H1 (cell line): ENCODE results near the gene EPHB1. TPM values are rescaled to one million over a fixed set of nuclear protein-coding genes. Genes with fewer than 3 reads are reported as not detected.

ENCODE experiments used
- CTCF ChIA-PET: fragments of 300-600 bp; sonication (Branson Sonifier 250); formaldehyde crosslinking; loops from one replicate; lab custom pipeline; 2021; ENCODE audit not compliant: partially characterized antibody; lab: Charles Lee
- POLR2A ChIA-PET: fragments of 300-600 bp; sonication (Branson Sonifier 250); formaldehyde crosslinking; loops from one replicate; lab custom pipeline; 2021; ENCODE audit warnings: inconsistent platforms; ENCODE audit not compliant: partially characterized antibody; lab: Charles Lee
- DNase-seq, 2 experiments: peaks; one replicate each; pipeline versions ENCODE4 v3.0.0 to v3.0.0-alpha.2; 2010 to 2022; ENCODE audit warnings: low spot score in 2 of 2, low read depth in 1 of 2, mixed read lengths in 1 of 2
- FAIRE-seq: peaks from 2 replicates; lab custom pipeline; 2011; peaks lifted over from hg19 to GRCh38; lab: Jason Lieb, UNC
- H2AFZ ChIP-seq: 2 replicates; pipeline ENCODE4 v1.8.1; 2012; ENCODE audit warnings: low read length, inconsistent platforms
- H2AK5ac ChIP-seq: 2 replicates; pipeline ENCODE4 v1.6.1; 2013; ENCODE audit warnings: low read depth, low read length
- H2BK120ac ChIP-seq: replicated peaks from 2 replicates; pipeline ENCODE3; 2013; ENCODE audit warnings: low read depth, low read length, inconsistent platforms
- H2BK12ac ChIP-seq: 2 replicates; pipeline ENCODE4 v1.6.1; 2013; ENCODE audit warnings: low read depth, low read length
- H2BK15ac ChIP-seq: 2 replicates; pipeline ENCODE4 v1.6.1; 2013; ENCODE audit warnings: low read length
- H2BK20ac ChIP-seq: 2 replicates; pipeline ENCODE4 v1.6.1; 2013; ENCODE audit warnings: low read length
- H2BK5ac ChIP-seq: 2 replicates; pipeline ENCODE4 v1.6.1; 2013; ENCODE audit warnings: low read depth, low read length
- H3K14ac ChIP-seq: 2 replicates; pipeline ENCODE4 v1.6.1; 2013; ENCODE audit warnings: inconsistent platforms; ENCODE audit not compliant: insufficient read length
- H3K18ac ChIP-seq: 2 replicates; pipeline ENCODE4 v1.6.1; 2013; ENCODE audit warnings: low read length; ENCODE audit errors: extremely low read depth
- H3K23ac ChIP-seq: 2 replicates; pipeline ENCODE4 v1.6.1; 2013; ENCODE audit warnings: inconsistent platforms; ENCODE audit not compliant: insufficient read length
- H3K23me2 ChIP-seq: 2 replicates; pipeline ENCODE4 v1.6.1; 2013; ENCODE audit warnings: low read depth, low read length
- H3K27ac ChIP-seq: 2 replicates; pipeline ENCODE4 v1.6.1; 2011; ENCODE audit warnings: low read depth, low read length, inconsistent platforms
- H3K27me3 ChIP-seq, 4 experiments: replicated peaks in 1 of 4; 1 replicate in 1 of 4; 2 replicates in 3 of 4; pipeline versions ENCODE4 v1.6.1 to v1.8.1; 2011 to 2013; ENCODE audit warnings: low read length in 3 of 4, mild to moderate bottlenecking in 3 of 4, inconsistent platforms in 2 of 4, mixed read lengths in 2 of 4, moderate library complexity in 1 of 4; ENCODE audit not compliant: control insufficient read depth in 3 of 4, insufficient read depth in 3 of 4; ENCODE audit errors: extremely low read depth in 1 of 4
- H3K36me3 ChIP-seq, 4 experiments: 2 replicates each; pipeline versions ENCODE4 v1.6.1 to v1.8.1; 2011 to 2013; ENCODE audit warnings: mild to moderate bottlenecking in 4 of 4, low read length in 3 of 4, moderate library complexity in 2 of 4, control low read depth in 1 of 4, inconsistent platforms in 1 of 4; ENCODE audit not compliant: insufficient read depth in 4 of 4, control insufficient read depth in 2 of 4
- H3K4ac ChIP-seq: replicated peaks from 2 replicates; pipeline ENCODE3; 2013; ENCODE audit warnings: low read length, low read depth, mixed read lengths, inconsistent platforms; ENCODE audit not compliant: insufficient read length
- H3K4me1 ChIP-seq, 4 experiments: replicated peaks in 1 of 4; 1 replicate in 1 of 4; 2 replicates in 3 of 4; pipeline versions ENCODE4 v1.6.1 to v1.8.1; 2011 to 2013; ENCODE audit warnings: low read length in 3 of 4, inconsistent platforms in 2 of 4, mixed read lengths in 1 of 4; ENCODE audit not compliant: insufficient read depth in 4 of 4, control insufficient read depth in 3 of 4
- H3K4me2 ChIP-seq, 2 experiments: 2 replicates each; pipeline versions ENCODE4 v1.6.1 to v1.8.1; 2011 to 2013; ENCODE audit warnings: low read depth in 2 of 2, low read length in 2 of 2, control low read depth in 1 of 2, inconsistent platforms in 1 of 2, mild to moderate bottlenecking in 1 of 2; ENCODE audit not compliant: insufficient read depth in 1 of 2
- H3K4me3 ChIP-seq, 4 experiments: fragments of 200-600, 300-600 bp in 1 of 4; sonication (generic), shearing (Covaris generic), sonication (Bioruptor Twin) in 1 of 4; 2 replicates each; pipeline versions ENCODE4 v1.5.1 to v1.8.1; 2011 to 2016; ENCODE audit warnings: low read length in 4 of 4, low read depth in 3 of 4, control low read depth in 2 of 4, inconsistent platforms in 2 of 4, mild to moderate bottlenecking in 2 of 4, mixed read lengths in 1 of 4, moderate library complexity in 1 of 4; ENCODE audit not compliant: insufficient read depth in 2 of 4; ENCODE audit errors: extremely low read depth in 1 of 4
- H3K56ac ChIP-seq: replicated peaks from 2 replicates; pipeline ENCODE3; 2013; ENCODE audit warnings: low read depth, mild to moderate bottlenecking, mixed read lengths, low read length, inconsistent platforms; ENCODE audit not compliant: insufficient read length
- H3K79me1 ChIP-seq: 2 replicates; pipeline ENCODE4 v1.6.1; 2013; ENCODE audit warnings: low read depth, low read length, control low read depth
- H3K79me2 ChIP-seq, 2 experiments: 2 replicates each; pipeline versions ENCODE4 v1.6.1 to v1.8.1; 2012 to 2013; ENCODE audit warnings: low read length in 2 of 2, mild to moderate bottlenecking in 2 of 2, inconsistent platforms in 1 of 2; ENCODE audit not compliant: insufficient read depth in 2 of 2, control insufficient read depth in 1 of 2
- H3K9ac ChIP-seq, 4 experiments: replicated peaks in 1 of 4; 1 replicate in 1 of 4; 2 replicates in 3 of 4; pipeline versions ENCODE4 v1.6.1 to v1.8.1; 2011 to 2013; ENCODE audit warnings: low read depth in 3 of 4, low read length in 3 of 4, control low read depth in 2 of 4, mild to moderate bottlenecking in 2 of 4, moderate library complexity in 2 of 4, inconsistent platforms in 1 of 4; ENCODE audit errors: extremely low read depth in 1 of 4
- H3K9me3 ChIP-seq, 2 experiments: 2 replicates each; pipeline versions ENCODE4 v1.6.1 to v1.8.1; 2012 to 2013; ENCODE audit warnings: mild to moderate bottlenecking in 2 of 2, moderate library complexity in 2 of 2, control low read depth in 1 of 2, inconsistent platforms in 1 of 2, low read depth in 1 of 2, low read length in 1 of 2, mixed read lengths in 1 of 2; ENCODE audit not compliant: insufficient read depth in 2 of 2
- H4K20me1 ChIP-seq, 2 experiments: replicated peaks in 1 of 2; 2 replicates each; pipeline versions ENCODE3 to v1.8.1; 2011 to 2013; ENCODE audit warnings: inconsistent platforms in 2 of 2, low read length in 2 of 2, mild to moderate bottlenecking in 1 of 2; ENCODE audit not compliant: insufficient read depth in 2 of 2, control insufficient read depth in 1 of 2
- H4K5ac ChIP-seq: 2 replicates; pipeline ENCODE4 v1.6.1; 2013; ENCODE audit warnings: low read length, low read depth, mixed read lengths, inconsistent platforms; ENCODE audit not compliant: insufficient read length
- H4K8ac ChIP-seq: 2 replicates; pipeline ENCODE4 v1.8.0; 2013; ENCODE audit warnings: mild to moderate bottlenecking, moderate library complexity, low read length, inconsistent platforms; ENCODE audit not compliant: insufficient read depth; ENCODE audit errors: extremely low read depth
- H4K91ac ChIP-seq: replicated peaks from 2 replicates; pipeline ENCODE3; 2013; ENCODE audit warnings: low read length, mixed read lengths, inconsistent platforms; ENCODE audit not compliant: insufficient read length
- FOSL1 ChIP-seq: IDR thresholded peaks from 2 replicates; pipeline ENCODE4 v1.6.1; 2011; ENCODE audit warnings: mild to moderate bottlenecking, low read depth, low read length, moderate library complexity; ENCODE audit not compliant: insufficient read depth
- GABPA ChIP-seq: IDR thresholded peaks from 2 replicates; pipeline ENCODE4 v1.6.1; 2011; ENCODE audit warnings: mild to moderate bottlenecking, low read length, moderate library complexity, borderline replicate concordance; ENCODE audit not compliant: insufficient read depth
- HDAC6 ChIP-seq: IDR thresholded peaks from one replicate; pipeline ENCODE4 v1.7.1; 2012; ENCODE audit warnings: low read depth, mild to moderate bottlenecking, inconsistent platforms, low read length, moderate library complexity
- JUND ChIP-seq: IDR thresholded peaks from 2 replicates; pipeline ENCODE4 v1.6.1; 2011; ENCODE audit warnings: mild to moderate bottlenecking, improper control_type of control experiment, low read length
- KDM1A ChIP-seq: fragments of 200-600, 300-600 bp; sonication (generic); IDR thresholded peaks from 2 replicates; pipeline ENCODE4 v1.7.1; 2016; ENCODE audit warnings: mild to moderate bottlenecking, low read length, borderline replicate concordance
- PHF8 ChIP-seq: fragments of 200-600 bp; sonication (generic); conservative IDR thresholded peaks from 2 replicates; pipeline ENCODE4 v1.7.1; 2012; ENCODE audit warnings: low read depth, mild to moderate bottlenecking, inconsistent platforms, low read length, moderate library complexity
- POLR2A ChIP-seq, 2 experiments: IDR thresholded peaks; 1 replicate in 1 of 2; 2 replicates in 1 of 2; pipeline ENCODE4 v1.6.1; 2011; ENCODE audit warnings: low read depth in 2 of 2, low read length in 2 of 2, mild to moderate bottlenecking in 2 of 2; ENCODE audit errors: control extremely low read depth in 1 of 2
- RAD21 ChIP-seq, 2 experiments: IDR thresholded peaks in 1 of 2; conservative IDR thresholded peaks in 1 of 2; 2 replicates each; pipeline ENCODE4 v1.6.1; 2011; ENCODE audit warnings: low read depth in 2 of 2, low read length in 2 of 2, improper control_type of control experiment in 1 of 2, inconsistent platforms in 1 of 2, mild to moderate bottlenecking in 1 of 2, moderate library complexity in 1 of 2
- RBBP5 ChIP-seq: IDR thresholded peaks from 2 replicates; pipeline ENCODE4 v1.7.1; 2012; ENCODE audit warnings: low read depth, mild to moderate bottlenecking, inconsistent platforms, low read length, moderate library complexity, borderline replicate concordance
- SIRT6 ChIP-seq: IDR thresholded peaks from one replicate; pipeline ENCODE4 v1.7.1; 2012; ENCODE audit warnings: low read length, inconsistent platforms
- WGBS, 2 experiments: shearing (Covaris generic) in 1 of 2; methylation state at CpG; one replicate each; pipeline versions ENCODE4 v1.1.6 to v1.1.7; 2013 to 2015; ENCODE audit warnings: low lambda C conversion rate in 2 of 2, mixed read lengths in 2 of 2, inconsistent platforms in 1 of 2, low coverage in 1 of 2, missing lambda C conversion rate in 1 of 2; ENCODE audit not compliant: insufficient replicate concordance in 2 of 2, insufficient coverage in 1 of 2, insufficient read length in 1 of 2; ENCODE audit errors: extremely low coverage in 1 of 2, missing lambda C conversion rate in 1 of 2; 5-methylcytosine and 5-hydroxymethylcytosine counted together
- polyA plus RNA-seq, 7 experiments: library from polyadenylated mRNA; depleted of rRNA in 3 of 7; stranded (reverse) in 5 of 7; unstranded in 2 of 7; fragments of >200 nt in 5 of 7; fragments of 200-250 nt in 2 of 7; gene quantifications; 1 replicate in 5 of 7; 2 replicates in 1 of 7; 4 replicates in 1 of 7; pipeline versions ENCODE4 v1.2.1 to v1.2.3, GENCODE V29; 2011 to 2013; ENCODE audit warnings: missing spikeins in 2 of 7, mixed read lengths in 2 of 7
- total RNA-seq: library from RNA; stranded (reverse); fragmentation: NEBNext Ultra II Directional; extraction: Animal tissue kit (Norgen Biotek cat#: 25700); gene quantifications from 2 replicates; pipeline ENCODE4 v1.2.1, GENCODE V29; 2021
- TF ChIP-seq, protein P1 (sequence below): IDR thresholded peaks from 2 replicates; pipeline ENCODE4 v1.6.1; 2012; ENCODE audit warnings: low read length, inconsistent platforms

Gene EPHB1
- total and polyA plus RNA-seq, 2 of the 8 experiments (the other 6 are each of a cell fraction or from before 2014, with no cell fraction given) = 3.5 to 5.9 TPM

- no peak overlapping the region; a peak in 1 of 4 replicates for H3K4me2 ChIP-seq
- H3K23ac ChIP-seq = no peak overlapping the region
- H3K79me1 ChIP-seq = no peaks in the 10 kb centered on the region; the same call in 1 of the 2 replicates
- POLR2A ChIA-PET = interaction anchor here (1.2 kb wide), 1 partner anchor 16 kb away, joined by 3 read pairs; no protein-coding TSS in a partner anchor
- H2BK20ac ChIP-seq = no peak overlapping the region
- DNase-seq = no peak
- no peak overlapping the region for H2AK5ac ChIP-seq
- no peaks in the 10 kb centered on the region for H4K20me1 ChIP-seq
- no peaks in the 10 kb centered on the region for H3K27me3 ChIP-seq
- WGBS, 2 experiments = 94% methylated on average over 1 of the region's 1 CpG; no CpG with 5 or more reads in 1 of the 2 experiments
- CTCF ChIA-PET = interaction anchor here (0.7 to 8.8 kb wide), 4 partner anchors 13 to 694 kb away, joined by 3 to 61 read pairs (median 5); partner anchors contain the start of gene EPHB1
- no peak overlapping the region for H3K56ac ChIP-seq
- H3K79me2 ChIP-seq = no peaks in the 10 kb centered on the region; a peak in 1 of 4 replicates
- no peak overlapping the region for H3K9ac ChIP-seq
- no peak overlapping the region for H2BK120ac ChIP-seq
- H3K4me1 ChIP-seq = peaks cover 7 to 18% (median 12%) of the 10 kb centered on the region in 4 experiments; a peak in 6 of 7 replicates
- H3K27ac ChIP-seq = no peak overlapping the region
- H2BK12ac ChIP-seq = no peak overlapping the region
- no peak overlapping the region for H3K4me3 ChIP-seq
- no peak overlapping the region for H2BK5ac ChIP-seq
- no peak overlapping the region for H4K5ac ChIP-seq
- no peak overlapping the region for H2BK15ac ChIP-seq
- H2AFZ ChIP-seq = no peak overlapping the region
- no peaks in the 10 kb centered on the region for H3K9me3 ChIP-seq
- no peak overlapping the region for H4K91ac ChIP-seq
- no peak overlapping the region for H3K4ac ChIP-seq
- H3K18ac ChIP-seq = no peak overlapping the region
- H4K8ac ChIP-seq = no peak overlapping the region
- no peak overlapping the region for H3K14ac ChIP-seq
- no peaks in the 10 kb centered on the region for H3K36me3 ChIP-seq
- no peak for FAIRE-seq
- H3K23me2 ChIP-seq = peaks cover 2% of the 10 kb centered on the region; the same call in 1 of the 2 replicates
- TF ChIP-seq KDM1A = no peak
- TF ChIP-seq RAD21 (IDR thresholded peaks at IDR 0.05 in 1 of 2, conservative IDR thresholded peaks at IDR 0.05 in 1 of 2; ENCODE audit: low read depth in 2 of 2, low read length in 2 of 2) = no peak
- TF ChIP-seq GABPA = no peak
- TF ChIP-seq HDAC6 = no peak
- TF ChIP-seq RBBP5 = no peak
- no peak for TF ChIP-seq JUND
- TF ChIP-seq, protein P1, sequence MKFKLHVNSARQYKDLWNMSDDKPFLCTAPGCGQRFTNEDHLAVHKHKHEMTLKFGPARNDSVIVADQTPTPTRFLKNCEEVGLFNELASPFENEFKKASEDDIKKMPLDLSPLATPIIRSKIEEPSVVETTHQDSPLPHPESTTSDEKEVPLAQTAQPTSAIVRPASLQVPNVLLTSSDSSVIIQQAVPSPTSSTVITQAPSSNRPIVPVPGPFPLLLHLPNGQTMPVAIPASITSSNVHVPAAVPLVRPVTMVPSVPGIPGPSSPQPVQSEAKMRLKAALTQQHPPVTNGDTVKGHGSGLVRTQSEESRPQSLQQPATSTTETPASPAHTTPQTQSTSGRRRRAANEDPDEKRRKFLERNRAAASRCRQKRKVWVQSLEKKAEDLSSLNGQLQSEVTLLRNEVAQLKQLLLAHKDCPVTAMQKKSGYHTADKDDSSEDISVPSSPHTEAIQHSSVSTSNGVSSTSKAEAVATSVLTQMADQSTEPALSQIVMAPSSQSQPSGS = no peak
- TF ChIP-seq PHF8 = no peak
- TF ChIP-seq POLR2A (IDR thresholded peaks at IDR 0.05; ENCODE audit: control extremely low read depth in 1 of 2, low read depth in 2 of 2, low read length in 2 of 2) = no peak
- TF ChIP-seq FOSL1 = no peak
- no peak for TF ChIP-seq SIRT6
Observed at GRCh38 chr3:134808835-134809234, 13.8 kb downstream of the EPHB1 start.
